ENCODE measurements around the gene CHPF. TPM values are rescaled to one million over a fixed set of nuclear protein-coding genes. Genes with fewer than 3 reads are reported as not detected.

The CHPF gene
- total RNA-seq, 1 experiment from 2014 or later: 17.5 TPM

GRCh38 chr2:219549619-219550018 is 6.0 kb upstream of the CHPF start:
- H3K36me3 ChIP-seq (ENCODE audit: control insufficient read depth, insufficient read depth, low read length): no peaks in the 10 kb centered on the region
- ATAC-seq (no peak), DNase-seq (ENCODE audit: low read depth, low spot score) (no peak)
- BruUV-seq (replicated peaks): no TSS peak
- no peaks in the 10 kb centered on the region for H3K9me3 ChIP-seq (ENCODE audit: control insufficient read depth, insufficient read depth, low read depth, low read length)
- CTCF ChIA-PET: no interaction called here
- intact Hi-C loops (cut with micrococcal nuclease; ENCODE audit: unreplicated experiment) (no loop called here), in situ Hi-C loops (cut with HindIII; ENCODE audit: low pct_unique_long_range_greater_than_20kb, low sequenced_read_pairs) (no loop called here)
- no peak overlapping the region for H3K27ac ChIP-seq (ENCODE audit: low read length)
- no peak for TF ChIP-seq CTCF (IDR thresholded peaks at IDR 0.05)
- H3K4me1 ChIP-seq (ENCODE audit: control insufficient read depth, insufficient read depth, low read length): peaks cover 3% of the 10 kb centered on the region; the same call in 1 of the 2 replicates
- POLR2A ChIA-PET: no interaction called here
- H3K27me3 ChIP-seq (ENCODE audit: control insufficient read depth, insufficient read depth, low read length): no peaks in the 10 kb centered on the region
- H3K4me3 ChIP-seq (ENCODE audit: low read depth in 2 of 2, low read length in 2 of 2): no peak overlapping the region

GRCh38 chr2:219548990-219549389 is 5.4 kb upstream of the CHPF start:
- Histone ChIP-seq H3K36me3 (ENCODE audit: control insufficient read depth, insufficient read depth, low read length) (no peaks in the 10 kb centered on the region), H3K4me3 (ENCODE audit: low read depth in 2 of 2, low read length in 2 of 2) (no peak overlapping the region), H3K27me3 (ENCODE audit: control insufficient read depth, insufficient read depth, low read length) (no peaks in the 10 kb centered on the region), H3K9me3 (ENCODE audit: control insufficient read depth, insufficient read depth, low read depth, low read length) (no peaks in the 10 kb centered on the region), H3K27ac (ENCODE audit: low read length) (no peak overlapping the region), H3K4me1 (ENCODE audit: control insufficient read depth, insufficient read depth, low read length) (peaks cover 3% of the 10 kb centered on the region; the same call in 1 of the 2 replicates)
- ChIA-PET CTCF (no interaction called here), POLR2A (no interaction called here)
- no peak for ATAC-seq
- TF ChIP-seq POLR2AphosphoS5 (IDR thresholded peaks at IDR 0.05; ENCODE audit: low read depth, low read length) (no peak), TCF7L2 (IDR thresholded peaks at IDR 0.05; ENCODE audit: low read depth, low read length) (no peak), CTCF (IDR thresholded peaks at IDR 0.05) (no peak), SIN3A (IDR thresholded peaks at IDR 0.05; ENCODE audit: borderline replicate concordance, insufficient read depth, low read depth, low read length) (no peak)
- TF ChIP-seq, protein P1, sequence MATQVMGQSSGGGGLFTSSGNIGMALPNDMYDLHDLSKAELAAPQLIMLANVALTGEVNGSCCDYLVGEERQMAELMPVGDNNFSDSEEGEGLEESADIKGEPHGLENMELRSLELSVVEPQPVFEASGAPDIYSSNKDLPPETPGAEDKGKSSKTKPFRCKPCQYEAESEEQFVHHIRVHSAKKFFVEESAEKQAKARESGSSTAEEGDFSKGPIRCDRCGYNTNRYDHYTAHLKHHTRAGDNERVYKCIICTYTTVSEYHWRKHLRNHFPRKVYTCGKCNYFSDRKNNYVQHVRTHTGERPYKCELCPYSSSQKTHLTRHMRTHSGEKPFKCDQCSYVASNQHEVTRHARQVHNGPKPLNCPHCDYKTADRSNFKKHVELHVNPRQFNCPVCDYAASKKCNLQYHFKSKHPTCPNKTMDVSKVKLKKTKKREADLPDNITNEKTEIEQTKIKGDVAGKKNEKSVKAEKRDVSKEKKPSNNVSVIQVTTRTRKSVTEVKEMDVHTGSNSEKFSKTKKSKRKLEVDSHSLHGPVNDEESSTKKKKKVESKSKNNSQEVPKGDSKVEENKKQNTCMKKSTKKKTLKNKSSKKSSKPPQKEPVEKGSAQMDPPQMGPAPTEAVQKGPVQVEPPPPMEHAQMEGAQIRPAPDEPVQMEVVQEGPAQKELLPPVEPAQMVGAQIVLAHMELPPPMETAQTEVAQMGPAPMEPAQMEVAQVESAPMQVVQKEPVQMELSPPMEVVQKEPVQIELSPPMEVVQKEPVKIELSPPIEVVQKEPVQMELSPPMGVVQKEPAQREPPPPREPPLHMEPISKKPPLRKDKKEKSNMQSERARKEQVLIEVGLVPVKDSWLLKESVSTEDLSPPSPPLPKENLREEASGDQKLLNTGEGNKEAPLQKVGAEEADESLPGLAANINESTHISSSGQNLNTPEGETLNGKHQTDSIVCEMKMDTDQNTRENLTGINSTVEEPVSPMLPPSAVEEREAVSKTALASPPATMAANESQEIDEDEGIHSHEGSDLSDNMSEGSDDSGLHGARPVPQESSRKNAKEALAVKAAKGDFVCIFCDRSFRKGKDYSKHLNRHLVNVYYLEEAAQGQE (IDR thresholded peaks at IDR 0.05; ENCODE audit: insufficient read depth in 1 of 2, low read depth in 2 of 2, low read length in 1 of 2): no peak
- BruUV-seq (replicated peaks): no TSS peak
- intact Hi-C loops (cut with micrococcal nuclease; ENCODE audit: unreplicated experiment): no loop called here
- in situ Hi-C loops (cut with HindIII; ENCODE audit: low pct_unique_long_range_greater_than_20kb, low sequenced_read_pairs): no loop called here
- DNase-seq (ENCODE audit: low read depth, low spot score): no peak

DNA sequence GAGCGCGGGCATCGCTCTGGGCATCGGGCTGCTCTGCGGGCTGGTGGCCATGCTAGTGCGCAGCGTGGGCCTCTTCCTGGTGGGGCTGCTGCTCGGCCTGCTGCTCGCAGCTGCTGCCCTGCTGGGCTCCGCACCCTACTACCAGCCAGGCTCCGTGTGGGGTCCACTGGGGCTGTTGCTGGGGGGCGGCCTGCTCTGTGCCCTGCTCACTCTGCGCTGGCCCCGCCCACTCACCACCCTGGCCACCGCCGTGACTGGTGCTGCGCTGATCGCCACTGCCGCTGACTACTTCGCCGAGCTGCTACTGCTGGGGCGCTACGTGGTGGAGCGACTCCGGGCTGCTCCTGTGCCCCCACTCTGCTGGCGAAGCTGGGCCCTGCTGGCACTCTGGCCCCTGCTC is 4.0 kb upstream of the CHPF start:
- H3K27ac ChIP-seq (ENCODE audit: low read length): no peak overlapping the region
- H3K9me3 ChIP-seq (ENCODE audit: control insufficient read depth, insufficient read depth, low read depth, low read length): no peaks in the 10 kb centered on the region
- BruUV-seq (replicated peaks): no TSS peak
- H3K4me3 ChIP-seq (ENCODE audit: low read depth in 2 of 2, low read length in 2 of 2): no peak overlapping the region
- H3K36me3 ChIP-seq (ENCODE audit: control insufficient read depth, insufficient read depth, low read length): no peaks in the 10 kb centered on the region
- ChIA-PET CTCF (no interaction called here), POLR2A (no interaction called here)
- intact Hi-C loops (cut with micrococcal nuclease; ENCODE audit: unreplicated experiment): no loop called here
- no peaks in the 10 kb centered on the region for H3K27me3 ChIP-seq (ENCODE audit: control insufficient read depth, insufficient read depth, low read length)
- TF ChIP-seq POLR2AphosphoS5 (IDR thresholded peaks at IDR 0.05; ENCODE audit: low read depth, low read length): no peak
- TF ChIP-seq TCF7L2 (IDR thresholded peaks at IDR 0.05; ENCODE audit: low read depth, low read length): no peak
- TF ChIP-seq SIN3A (IDR thresholded peaks at IDR 0.05; ENCODE audit: borderline replicate concordance, insufficient read depth, low read depth, low read length): no peak
- TF ChIP-seq CTCF (IDR thresholded peaks at IDR 0.05): no peak
- no peak for DNase-seq (ENCODE audit: low read depth, low spot score)
- in situ Hi-C loops (cut with HindIII; ENCODE audit: low pct_unique_long_range_greater_than_20kb, low sequenced_read_pairs): no loop called here
- no peak for ATAC-seq
- H3K4me1 ChIP-seq (ENCODE audit: control insufficient read depth, insufficient read depth, low read length): peaks cover 4% of the 10 kb centered on the region; the same call in 1 of the 2 replicates

Measured in Panc1 (cell line).